Uterus (tissue), 2 donors: ENCODE results near the gene ENDOD1.

Source experiments
- CTCF ChIP-seq, 4 experiments: fragments of 200-600 bp in 2 of 4; fragments of 450-650 bp in 2 of 4; sonication (generic) in 2 of 4; IDR thresholded peaks; one replicate each; pipeline ENCODE4 v1.5.1; 2016 to 2019; ENCODE audit warnings: antibody characterized with exemption in 4 of 4, mild to moderate bottlenecking in 2 of 4, moderate library complexity in 1 of 4
- POLR2A ChIP-seq, 2 donors: fragments of 450-650 bp; IDR thresholded peaks; one replicate each; pipeline ENCODE4 v1.6.1; 2016; ENCODE audit warnings: antibody characterized with exemption in 2 of 2, mild to moderate bottlenecking in 1 of 2, moderate library complexity in 1 of 2

DNA sequence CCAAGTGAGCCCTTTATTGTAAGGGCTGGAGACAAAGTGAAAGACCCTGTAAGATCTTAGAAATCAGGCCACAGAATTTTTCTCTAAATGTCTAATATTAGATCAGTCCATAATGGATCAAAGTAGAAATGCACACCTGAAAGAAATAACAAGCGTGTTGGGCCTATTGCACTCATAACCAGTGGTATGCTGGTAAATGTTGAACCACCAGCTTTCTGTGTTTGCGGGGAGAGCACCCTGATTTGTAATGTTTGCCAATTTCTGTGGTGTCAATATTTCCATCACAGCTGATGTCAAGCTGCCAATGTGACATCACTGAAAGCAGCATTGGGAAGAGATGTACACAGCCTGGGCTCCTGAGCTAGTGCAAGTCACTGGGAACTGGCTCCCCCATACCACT lies 46.2 kb downstream of the ENDOD1 start:
- TF ChIP-seq POLR2A (IDR thresholded peaks at IDR 0.05) (no peak), CTCF (IDR thresholded peaks at IDR 0.05) (no peak)
